Activated CD4-positive, alpha-beta T cell treated with anti-CD3 and anti-CD28 coated beads for 4 hours (primary cell): Measurements from ENCODE around the gene LENEP.

Experiments used
- DNase-seq, 2 donors: peaks; one replicate each; pipeline ENCODE4 v3.0.0-alpha.2; 2020

Gene LENEP

DNA sequence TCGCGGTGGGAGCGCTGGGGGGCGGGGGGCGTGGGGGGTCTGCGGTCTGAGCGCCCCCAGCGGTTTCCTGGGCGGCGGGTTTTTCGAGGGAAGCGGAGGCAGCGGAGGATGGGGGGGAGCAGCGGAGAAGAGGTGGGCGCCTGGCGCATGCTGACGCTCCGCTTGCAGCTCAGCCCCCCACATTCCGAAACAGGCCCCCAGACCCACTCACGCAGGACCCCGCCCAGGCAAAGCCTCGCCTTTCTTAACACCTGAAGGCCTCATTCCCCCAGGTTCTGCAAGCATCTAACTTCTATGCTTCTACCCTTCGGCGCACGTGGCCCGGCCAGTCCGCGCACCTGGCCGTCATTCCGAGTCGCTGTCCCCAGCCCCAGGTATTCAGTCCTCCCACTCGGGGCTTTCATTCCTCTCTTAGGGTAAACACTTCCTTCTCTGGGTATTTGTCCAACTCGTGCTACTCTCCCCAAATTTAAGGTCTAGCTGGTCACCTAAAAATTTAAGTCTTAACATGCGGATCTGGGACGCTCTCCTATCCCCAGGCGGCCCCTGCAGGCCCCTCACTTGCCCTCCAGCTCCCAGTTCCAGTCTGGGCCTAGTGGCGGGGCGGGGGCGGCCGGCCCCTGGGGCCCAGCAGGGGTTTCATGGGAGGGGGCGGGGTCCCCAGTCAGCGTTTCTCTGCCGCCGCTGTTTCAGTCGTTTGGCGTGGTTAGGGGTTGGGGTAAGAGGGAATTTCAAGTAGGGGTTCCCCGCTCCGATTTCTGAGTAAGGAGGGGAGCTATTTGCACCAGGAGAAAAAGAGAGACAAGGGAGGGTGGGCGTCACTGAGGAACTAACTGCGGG lies 6.4 kb downstream of the LENEP start:
- peak; percentile 52 to 53 for DNase-seq

GRCh38 chr1:155000411-155000725 lies 7.0 kb downstream of the LENEP start:
- DNase-seq: peak in 1 of 2 donors; percentile 25

DNA sequence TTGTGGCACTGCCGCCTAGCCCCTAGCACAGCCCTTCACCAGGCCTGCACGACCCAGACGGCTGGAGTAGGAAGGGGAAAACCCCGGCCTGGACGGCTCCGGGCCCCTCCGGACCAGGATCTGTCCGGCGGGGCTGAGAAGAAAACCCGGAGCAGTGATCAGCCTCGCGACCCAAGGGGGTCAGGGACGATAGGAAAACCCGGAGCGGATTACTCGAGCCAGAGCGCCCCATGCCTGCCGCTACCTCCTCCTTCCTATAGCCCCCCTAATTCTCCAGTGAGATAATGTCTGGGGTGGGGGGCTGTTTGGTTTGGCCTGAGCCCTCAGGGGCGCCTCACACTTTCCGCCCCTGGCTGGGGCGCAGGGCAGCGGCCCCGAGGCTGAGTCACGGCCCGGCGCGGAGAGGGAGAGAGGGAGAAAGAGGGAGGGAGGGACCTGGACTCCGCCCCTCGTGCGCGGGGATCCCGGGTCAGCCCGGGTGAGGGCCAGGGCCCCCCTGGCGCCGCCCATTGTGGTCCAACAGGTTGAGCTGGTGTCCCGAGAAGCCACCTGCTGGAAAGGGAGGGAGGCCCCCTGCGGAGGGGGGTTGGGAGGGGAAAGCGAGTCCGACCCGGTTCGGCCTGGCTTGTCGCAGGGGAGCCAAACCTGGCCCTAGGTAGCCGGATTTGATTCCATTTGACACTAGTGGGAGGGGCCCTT lies 7.5 kb downstream of the LENEP start:
- peak; percentile 72 to 80 for DNase-seq

- DNase-seq: no peak
Observed at GRCh38 chr1:155001425-155001674, 8.0 kb downstream of the LENEP start.

DNA sequence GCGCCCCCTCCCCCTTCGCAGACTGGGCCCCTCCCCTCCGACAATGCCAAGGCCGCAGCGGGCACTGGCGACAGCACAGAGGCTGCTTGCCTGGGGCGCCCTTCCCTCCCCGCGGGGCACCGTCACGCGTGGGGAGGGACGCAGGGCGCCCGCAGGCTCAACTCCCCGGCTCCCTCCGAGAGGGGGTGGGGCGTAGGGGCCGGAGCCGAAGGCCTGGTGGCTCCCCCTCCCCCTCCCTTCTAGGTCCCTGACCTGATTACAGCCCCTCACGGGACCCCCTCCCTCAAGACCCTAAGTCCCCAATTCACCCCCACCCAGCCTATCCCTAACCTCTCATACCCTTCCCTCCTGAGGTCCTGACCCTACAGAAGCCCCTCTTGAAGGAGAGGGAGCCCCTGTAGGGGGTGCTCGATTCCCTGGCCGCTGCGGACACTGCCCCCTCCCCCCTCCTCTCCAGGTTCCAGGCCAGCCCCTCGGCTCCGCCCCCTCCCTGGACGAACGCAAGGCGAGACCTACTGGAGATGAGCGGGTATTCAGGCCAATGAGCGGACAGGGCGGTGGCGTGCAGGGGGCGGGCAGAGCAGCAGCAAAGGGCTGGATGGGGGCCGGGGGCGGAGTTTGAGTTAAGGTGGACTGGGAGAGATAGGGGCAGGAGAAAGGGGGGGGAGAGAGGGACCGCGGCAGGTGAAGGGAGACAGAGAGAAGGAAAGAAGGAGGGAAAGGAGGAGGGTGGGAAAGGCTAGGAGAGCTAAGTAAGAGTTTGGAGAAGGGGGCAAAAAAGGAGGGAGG lies 8.5 kb downstream of the LENEP start:
- peak; percentile 98 to 99 for DNase-seq

DNA sequence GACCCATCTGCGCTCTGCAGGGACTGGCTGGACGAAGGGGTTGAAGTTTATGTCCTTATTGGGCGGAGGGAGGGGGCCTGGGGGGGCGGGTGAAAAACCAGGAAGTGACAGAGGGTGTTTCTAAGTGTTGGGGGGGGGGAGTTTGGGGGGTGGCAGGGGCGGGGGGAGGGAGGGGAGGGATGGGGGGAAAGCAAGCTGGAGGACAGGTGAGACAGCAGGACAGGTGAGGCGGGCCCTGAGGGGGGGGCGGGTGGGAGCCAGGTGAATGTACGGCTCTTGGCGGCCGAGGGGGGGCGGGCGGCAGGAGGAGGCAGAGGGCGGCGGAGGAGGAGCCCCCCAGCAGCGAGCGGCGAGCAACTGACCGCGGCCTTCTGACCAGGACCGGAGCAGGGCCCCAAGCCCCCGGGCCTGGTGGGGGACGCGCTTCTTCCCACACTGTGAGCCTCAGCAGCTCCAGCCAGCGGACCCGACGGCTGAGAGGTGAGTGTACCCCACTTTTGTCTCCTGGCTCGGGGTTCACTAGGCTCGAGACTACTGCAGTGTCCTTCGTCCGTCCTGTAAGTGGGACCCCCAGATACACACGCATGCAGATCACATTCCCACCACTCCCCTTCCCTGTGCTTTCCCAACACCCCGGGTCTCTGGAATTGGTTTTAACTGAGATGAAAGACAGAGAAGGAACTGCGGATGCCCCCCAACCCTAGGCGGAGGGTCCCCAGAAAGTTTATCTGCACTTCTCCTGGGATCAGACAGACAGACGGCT lies 9.3 kb downstream of the LENEP start, which contains the start of gene ZBTB7B:
ZBTB7B (plus strand) TSS at position 339 of the 763 bp plus-strand sequence. CDS start 11,859 bp downstream, outside the sequence.
- DNase-seq: no peak

GRCh38 chr1:155003227-155003765 lies 9.9 kb downstream of the LENEP start:
- peak in 1 of 2 donors; percentile 26 for DNase-seq

DNA sequence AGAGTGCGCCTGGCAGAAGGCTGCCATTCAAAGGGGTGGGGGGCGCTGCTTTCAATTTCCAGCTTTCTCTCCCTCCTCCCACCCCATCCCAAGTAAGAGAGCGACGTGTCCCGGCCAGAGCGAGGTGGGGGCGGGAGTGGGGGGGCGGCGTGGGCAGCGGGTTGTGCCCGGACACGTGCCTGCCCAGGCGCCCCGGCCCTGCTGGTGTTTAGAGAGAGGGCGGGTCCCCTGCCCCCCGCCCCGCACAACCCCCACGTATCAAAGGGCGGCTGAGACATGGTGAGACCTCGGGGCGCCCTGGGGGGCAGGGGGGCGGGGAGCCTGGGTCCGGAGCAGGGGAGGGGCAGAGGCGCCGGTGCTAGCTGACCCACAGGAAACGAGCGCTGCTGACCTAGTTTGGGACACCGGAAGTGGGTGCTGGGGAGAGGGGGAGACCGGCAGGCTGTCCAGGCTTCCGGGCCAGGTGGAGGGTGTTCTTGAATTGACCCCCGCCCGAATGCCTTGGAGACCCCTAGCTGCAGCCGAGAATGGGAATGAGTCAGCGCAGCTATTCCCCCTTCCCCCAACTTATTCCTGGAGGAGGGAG lies 10.5 kb downstream of the LENEP start:
- peak in 1 of 2 donors; percentile 17 for DNase-seq

DNA sequence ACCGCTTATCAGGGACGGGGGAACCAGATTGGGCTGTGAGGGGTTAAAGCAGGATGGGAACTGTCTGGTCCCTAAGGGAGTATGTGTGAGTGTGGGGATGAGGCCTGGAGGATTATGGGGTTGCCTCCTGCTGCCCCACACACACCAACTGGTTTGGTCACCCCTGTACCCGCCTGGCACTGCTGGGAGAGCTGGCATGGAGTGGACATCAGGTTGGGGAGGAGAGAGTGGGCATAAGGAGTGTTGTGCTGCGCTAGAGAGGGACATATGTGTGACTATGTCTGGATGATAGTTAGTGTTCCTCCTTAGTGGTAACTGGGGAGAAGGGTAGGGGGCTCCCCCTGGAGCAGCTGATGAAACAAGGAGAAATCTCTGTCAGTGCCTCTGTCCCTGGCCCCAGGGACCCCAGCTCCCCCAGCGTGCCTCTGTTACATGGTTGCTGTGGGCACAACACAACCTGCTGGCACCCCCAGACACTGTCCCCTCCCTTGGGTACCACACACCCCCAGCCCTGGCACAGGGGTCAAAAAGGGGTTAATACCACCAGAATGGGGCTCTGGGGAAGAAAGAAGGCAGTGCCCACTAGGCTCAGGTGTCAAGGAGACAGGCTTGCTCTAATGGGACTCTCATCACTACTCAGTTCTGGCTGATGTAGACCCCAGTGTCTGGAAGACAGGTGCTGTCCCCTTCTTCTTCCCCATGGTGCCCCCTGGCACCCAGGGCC lies 11.1 kb downstream of the LENEP start:
- DNase-seq: no peak

GRCh38 chr1:155005076-155006011 lies 12.0 kb downstream of the LENEP start:
- DNase-seq: peak in 1 of 2 donors; percentile 33

DNA sequence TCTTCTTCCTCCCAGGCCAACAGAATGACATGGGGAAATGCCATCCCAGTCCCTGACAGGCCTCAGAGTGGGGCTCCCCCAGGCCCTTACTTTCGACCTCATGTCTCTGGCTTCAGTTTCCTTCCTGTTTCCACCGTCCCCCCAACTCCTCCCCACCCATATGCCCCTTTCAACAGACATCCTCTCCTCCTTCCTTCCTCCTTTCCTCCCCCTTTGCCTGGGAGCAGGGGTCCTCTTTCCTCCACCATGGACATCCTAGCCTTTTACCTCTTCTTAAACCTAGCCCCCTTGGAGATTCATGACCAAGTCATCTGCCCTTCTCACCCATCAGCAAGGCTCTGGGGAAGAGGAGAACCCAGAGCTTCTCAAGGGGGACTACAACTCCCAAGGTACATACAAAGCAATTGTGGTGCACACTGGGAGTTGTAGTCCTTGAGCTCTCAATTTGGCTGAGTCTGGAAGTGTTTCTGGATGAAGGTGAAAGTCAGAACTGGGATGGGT lies 13.3 kb downstream of the LENEP start:
- DNase-seq: peak; percentile 29 to 53

- DNase-seq: no peak
Observed at GRCh38 chr1:155007251-155007828, 14.0 kb downstream of the LENEP start.

DNA sequence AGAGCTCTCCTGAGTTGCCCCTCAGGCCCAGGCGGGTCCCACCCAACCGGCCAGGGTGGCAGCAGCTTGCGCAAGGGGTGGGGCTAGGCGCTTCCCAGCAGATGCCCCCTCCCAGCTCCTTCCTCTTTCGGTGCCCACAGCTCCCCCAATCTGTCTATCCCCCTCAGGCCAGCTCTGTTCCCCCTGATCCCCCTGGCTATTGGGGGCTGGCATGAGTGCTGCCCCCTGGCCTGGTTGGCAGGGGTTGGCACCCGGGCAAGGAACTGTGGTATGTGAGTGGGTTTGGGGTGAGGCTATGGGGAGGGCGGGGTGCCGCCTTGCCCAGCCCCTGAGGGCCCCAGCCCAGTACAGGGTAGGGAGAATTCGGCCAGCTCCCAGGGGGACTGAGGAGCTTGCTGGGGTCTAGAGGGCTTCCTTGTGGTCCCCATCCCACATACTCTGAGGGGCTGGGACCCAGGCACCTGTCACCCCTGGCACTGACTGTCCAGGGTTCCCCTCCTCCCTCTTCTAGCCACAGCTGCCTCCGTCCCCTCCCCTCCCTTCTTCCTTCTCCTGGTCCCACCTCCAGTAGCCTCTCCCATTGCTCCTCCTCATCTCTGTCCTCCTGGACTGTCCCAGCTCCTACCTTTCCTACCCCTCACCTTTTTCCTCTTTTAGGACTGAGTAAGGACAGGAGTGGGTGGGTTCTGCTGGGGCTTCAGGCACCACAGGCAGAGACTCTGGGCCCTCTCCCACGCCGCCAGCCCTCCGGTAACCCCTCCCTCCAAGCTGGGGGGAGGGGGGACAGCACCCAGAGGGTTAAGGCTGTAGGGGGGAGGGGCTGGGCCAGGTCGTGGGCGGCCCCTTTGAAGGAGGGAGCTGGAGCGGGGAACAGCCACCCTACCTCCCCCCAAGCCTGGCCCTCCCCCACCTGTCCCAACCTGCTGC lies 14.9 kb downstream of the LENEP start:
- DNase-seq: peak; percentile 70 to 74

DNA sequence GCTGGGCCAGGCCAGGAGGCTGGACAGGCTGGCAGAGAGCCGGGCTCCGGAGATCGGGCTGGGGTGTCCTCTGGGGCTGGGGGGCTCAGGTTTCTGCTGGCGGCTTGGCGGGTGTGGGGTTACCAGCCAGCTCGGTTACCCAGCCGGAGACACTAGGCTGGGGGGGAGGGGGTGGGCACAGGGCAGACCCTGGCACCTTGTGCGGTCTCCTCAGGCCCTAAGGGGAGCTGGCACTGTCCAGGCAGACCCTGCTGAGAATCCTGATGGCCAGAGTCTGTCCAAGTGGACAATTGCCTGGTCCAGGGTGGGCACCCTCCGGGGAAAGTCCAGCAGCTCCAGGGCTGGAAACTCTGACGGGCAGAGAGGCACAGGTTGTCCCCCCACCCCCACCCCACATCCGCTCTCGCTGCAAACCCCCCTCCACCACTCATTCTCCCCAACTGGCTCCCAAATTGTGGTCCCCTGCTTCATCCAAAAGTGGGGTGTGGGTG lies 15.9 kb downstream of the LENEP start:
- peak in 1 of 2 donors; percentile 44 for DNase-seq

- DNase-seq: no peak
Observed at GRCh38 chr1:155009742-155010141, 16.4 kb downstream of the LENEP start.

- DNase-seq: peak in 1 of 2 donors; percentile 45
Observed at GRCh38 chr1:155010211-155010918, 17.0 kb downstream of the LENEP start.

DNA sequence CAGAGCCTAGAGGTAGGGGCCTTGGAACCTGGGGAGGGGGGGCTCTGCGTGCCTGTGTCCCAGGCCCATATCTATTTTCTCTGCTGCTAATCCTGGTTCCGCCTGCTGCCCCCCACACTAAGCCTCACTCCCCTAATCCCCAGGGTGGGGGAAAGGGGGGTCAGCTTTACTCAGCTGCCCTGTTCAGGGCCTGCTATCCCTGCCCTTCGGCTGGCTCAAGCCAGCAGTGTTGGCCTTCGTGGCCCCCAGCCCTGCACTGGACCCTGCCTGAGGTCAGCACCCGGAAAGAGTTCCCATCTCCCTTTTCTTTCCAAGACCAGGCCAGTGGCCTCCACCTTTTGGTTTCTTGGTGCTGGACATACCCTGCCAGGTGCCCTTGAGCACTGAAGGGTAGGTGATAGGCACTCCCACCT lies 17.6 kb downstream of the LENEP start:
- DNase-seq: no peak
